IPS DF 4.7 (cell line): Measurements from ENCODE around the gene SRGAP1.

ENCODE experiments used
- DNase-seq: peaks from one replicate; pipeline ENCODE4 v3.0.0-alpha.2; 2013; ENCODE audit warnings: low spot score; ENCODE audit errors: extremely low read depth

The SRGAP1 gene

GRCh38 chr12:63905544-63905943 is 61.0 kb downstream of the SRGAP1 start:
- no peak for DNase-seq

GRCh38 chr12:63906876-63907275 is 62.4 kb downstream of the SRGAP1 start:
- DNase-seq, result no peak

GRCh38 chr12:63907561-63907960 is 63.1 kb downstream of the SRGAP1 start:
- DNase-seq, result no peak

- no peak for DNase-seq
These were observed 65.2 kb downstream of the SRGAP1 start for GRCh38 chr12:63909746-63910145.

GRCh38 chr12:63911341-63911740 is 66.8 kb downstream of the SRGAP1 start:
- no peak for DNase-seq

- DNase-seq, result no peak
These were observed 68.2 kb downstream of the SRGAP1 start for GRCh38 chr12:63912651-63913050.

GRCh38 chr12:63913929-63914328 is 69.4 kb downstream of the SRGAP1 start:
- DNase-seq, result no peak

- no peak for DNase-seq
These were observed 70.8 kb downstream of the SRGAP1 start for GRCh38 chr12:63915105-63915800.

GRCh38 chr12:63916561-63917476 is 72.3 kb downstream of the SRGAP1 start:
- no peak for DNase-seq

GRCh38 chr12:63917477-63917862 is 73.0 kb downstream of the SRGAP1 start:
- DNase-seq, result no peak

- DNase-seq, result no peak
These were observed 73.6 kb downstream of the SRGAP1 start for GRCh38 chr12:63917864-63918799.

- no peak for DNase-seq
These were observed 74.3 kb downstream of the SRGAP1 start for GRCh38 chr12:63918800-63919300.

GRCh38 chr12:63919756-63920155 is 75.3 kb downstream of the SRGAP1 start:
- no peak for DNase-seq

GRCh38 chr12:63921157-63921556 is 76.7 kb downstream of the SRGAP1 start:
- DNase-seq, result no peak

- no peak for DNase-seq
These were observed 78.0 kb downstream of the SRGAP1 start for GRCh38 chr12:63922474-63922873.

- DNase-seq, result no peak
These were observed 80.3 kb downstream of the SRGAP1 start for GRCh38 chr12:63924781-63925180.

GRCh38 chr12:63927511-63927910 is 83.0 kb downstream of the SRGAP1 start:
- no peak for DNase-seq

- DNase-seq, result no peak
These were observed 83.8 kb downstream of the SRGAP1 start for GRCh38 chr12:63928305-63928704.

GRCh38 chr12:63929426-63929825 is 84.9 kb downstream of the SRGAP1 start:
- DNase-seq, result no peak

- no peak for DNase-seq
These were observed 86.5 kb downstream of the SRGAP1 start for GRCh38 chr12:63930971-63931370.

- no peak for DNase-seq
These were observed 87.2 kb downstream of the SRGAP1 start for GRCh38 chr12:63931703-63932102.
